A549 (cell line): ENCODE data around the gene UROC1. TPM values are rescaled to one million over a fixed set of nuclear protein-coding genes. Genes with fewer than 3 reads are reported as not detected.

Source experiments
- ATAC-seq, 2 experiments: fragments of 200-7000 bp in 1 of 2; fragments of >200 bp in 1 of 2; cut with Nextera tagmentation in 1 of 2; cut with Tn5 transposase in 1 of 2; 3 replicates each; pipeline versions ENCODE4 v1.8.0 to v1.9.1; 2018 to 2020; ENCODE audit warnings: mild to moderate bottlenecking in 1 of 2, moderate library complexity in 1 of 2
- CTCF ChIA-PET: fragments of 300-600 bp; sonication (Branson Sonifier 250); formaldehyde crosslinking; extraction: SDS; loops from one replicate; lab custom pipeline; 2021; ENCODE audit warnings: antibody characterized with exemption, inconsistent platforms; lab: Yijun Ruan, JAX
- POLR2A ChIA-PET: fragments of 350-600 bp; formaldehyde crosslinking; extraction: SDS; loops from one replicate; lab custom pipeline; 2021; ENCODE audit warnings: antibody characterized with exemption, inconsistent platforms; lab: Yijun Ruan, JAX
- DNase-seq, 2 experiments: peaks; one replicate each; pipeline versions ENCODE4 v3.0.0 to v3.0.0-alpha.2; 2011 to 2016; ENCODE audit warnings: low read depth in 1 of 2, low spot score in 1 of 2
- FAIRE-seq: peaks from 2 replicates; lab custom pipeline; 2011; peaks lifted over from hg19 to GRCh38; lab: Jason Lieb, UNC
- H3K27ac ChIP-seq, 2 experiments: fragments of >200 bp; sonication (Bioruptor Twin); formaldehyde crosslinking; 3 replicates each; pipeline ENCODE4 v1.5.1; 2016 to 2017
- H3K4me1 ChIP-seq: fragments of >200 bp; sonication (Bioruptor Twin); formaldehyde crosslinking; 3 replicates; pipeline ENCODE4 v1.6.1; 2016
- H3K4me2 ChIP-seq: fragments of >200 bp; sonication (Bioruptor Twin); formaldehyde crosslinking; 3 replicates; pipeline ENCODE4 v1.6.1; 2016
- H3K4me3 ChIP-seq: fragments of >200 bp; sonication (Bioruptor Twin); formaldehyde crosslinking; 3 replicates; pipeline ENCODE4 v1.5.1; 2016
- H3K9me3 ChIP-seq: fragments of >200 bp; sonication (Bioruptor Twin); formaldehyde crosslinking; 3 replicates; pipeline ENCODE4 v1.6.1; 2016
- CBX2 ChIP-seq: fragments of 200-600 bp; sonication (generic); IDR thresholded peaks from 2 replicates; pipeline ENCODE4 v1.6.1; 2016; ENCODE audit warnings: low read depth, mild to moderate bottlenecking, borderline replicate concordance
- EP300 ChIP-seq, 2 experiments: fragments of >200 bp; sonication (Bioruptor Twin); formaldehyde crosslinking; IDR thresholded peaks; 2 replicates in 1 of 2; 3 replicates in 1 of 2; pipeline ENCODE4 v1.6.1; 2016 to 2017
- FOSL2 ChIP-seq, 2 experiments: fragments of 450-650 bp in 1 of 2; fragments of >200 bp in 1 of 2; sonication (Bioruptor Twin) in 1 of 2; formaldehyde crosslinking; IDR thresholded peaks; 2 replicates each; pipeline versions ENCODE4 v1.5.0 to v1.6.1; 2016 to 2020; ENCODE audit warnings: mild to moderate bottlenecking in 1 of 2, moderate library complexity in 1 of 2
- FOXS1 ChIP-seq: fragments of 250-450 bp; sonication (Bioruptor Pico); IDR thresholded peaks from 2 replicates; pipeline ENCODE4 v1.5.0; 2020; ENCODE audit warnings: mild to moderate bottlenecking, moderate library complexity
- HDAC2 ChIP-seq: fragments of 200-600 bp; sonication (generic); IDR thresholded peaks from 2 replicates; pipeline ENCODE4 v1.6.1; 2016
- HOXA7 ChIP-seq: fragments of 250-450 bp; sonication (Bioruptor Pico); IDR thresholded peaks from 2 replicates; pipeline ENCODE4 v1.5.0; 2020; ENCODE audit warnings: mild to moderate bottlenecking, moderate library complexity
- HOXB13 ChIP-seq: fragments of 250-450 bp; sonication (Bioruptor Pico); IDR thresholded peaks from 2 replicates; pipeline ENCODE4 v1.5.0; 2020; ENCODE audit warnings: low read depth, mild to moderate bottlenecking, moderate library complexity
- JUN ChIP-seq, 2 experiments: fragments of >200 bp; sonication (Bioruptor Twin); formaldehyde crosslinking; IDR thresholded peaks; 2 replicates in 1 of 2; 3 replicates in 1 of 2; pipeline ENCODE4 v1.6.1; 2016 to 2017
- MAZ ChIP-seq: fragments of 150-350 bp; IDR thresholded peaks from 2 replicates; pipeline ENCODE4 v1.6.1; 2014; ENCODE audit warnings: antibody characterized with exemption, low read depth, low read length, borderline replicate concordance
- NR3C1 ChIP-seq: fragments of >200 bp; sonication (Bioruptor Twin); formaldehyde crosslinking; IDR thresholded peaks from 3 replicates; pipeline ENCODE4 v1.6.1; 2017
- PHF8 ChIP-seq: fragments of 200-600 bp; sonication (generic); IDR thresholded peaks from 2 replicates; pipeline ENCODE4 v1.6.1; 2016; ENCODE audit warnings: low read depth, mild to moderate bottlenecking, antibody characterized with exemption, moderate library complexity, borderline replicate concordance
- RNF2 ChIP-seq: fragments of 200-600 bp; sonication (generic); IDR thresholded peaks from 2 replicates; pipeline ENCODE4 v1.6.1; 2016; ENCODE audit warnings: low read depth, mild to moderate bottlenecking, antibody characterized with exemption, moderate library complexity, borderline replicate concordance
- TFCP2L1 ChIP-seq: fragments of 250-450 bp; sonication (Bioruptor Pico); IDR thresholded peaks from 2 replicates; pipeline ENCODE4 v1.5.0; 2021; ENCODE audit warnings: mild to moderate bottlenecking
- TP53 ChIP-seq: fragments of 250-450 bp; sonication (Bioruptor Pico); IDR thresholded peaks from 2 replicates; pipeline ENCODE4 v1.5.0; 2021; ENCODE audit warnings: mild to moderate bottlenecking, moderate library complexity
- ZNF302 ChIP-seq: fragments of 250-450 bp; sonication (Bioruptor Pico); IDR thresholded peaks from 2 replicates; pipeline ENCODE4 v1.9.0; 2021; ENCODE audit warnings: inconsistent platforms, mild to moderate bottlenecking, moderate library complexity
- WGBS: methylation state at CpG from one replicate; pipeline ENCODE4 v1.1.6; 2017; ENCODE audit errors: missing lambda C conversion rate; 5-methylcytosine and 5-hydroxymethylcytosine counted together
- polyA plus RNA-seq, 4 experiments: library from polyadenylated mRNA; depleted of rRNA in 3 of 4; stranded (reverse); fragments of >200 nt; fragmentation: RNase III in 1 of 4; extraction: RNeasy Plus Mini Kit Qiagen cat#74134 plus additional on column Dnase treatment in 1 of 4; gene quantifications; 2 replicates in 3 of 4; 3 replicates in 1 of 4; pipeline ENCODE4 v1.2.3, GENCODE V29; 2011 to 2017
- TF ChIP-seq, protein P1 (sequence below): IDR thresholded peaks from 2 replicates; pipeline ENCODE4 v1.6.1; 2012
- TF ChIP-seq, protein P2 (sequence below): IDR thresholded peaks from 2 replicates; pipeline ENCODE4 v1.6.1; 2012; ENCODE audit warnings: low read depth, borderline replicate concordance
- TF ChIP-seq, protein P3 (sequence below): fragments of 450-650 bp; IDR thresholded peaks from 2 replicates; pipeline ENCODE4 v1.6.1; 2014; ENCODE audit warnings: antibody characterized with exemption
- TF ChIP-seq, protein P4 (sequence below): fragments of 150-350 bp; IDR thresholded peaks from 2 replicates; pipeline ENCODE4 v1.6.1; 2014; ENCODE audit warnings: low read depth, mild to moderate bottlenecking, low read length
- TF ChIP-seq, protein P5 (sequence below): fragments of 200-600 bp; sonication (generic); IDR thresholded peaks from 2 replicates; pipeline ENCODE4 v1.6.1; 2016; ENCODE audit warnings: antibody characterized with exemption, mild to moderate bottlenecking, moderate library complexity

The UROC1 gene
- polyA plus RNA-seq, 2 of the 4 experiments (the other 2 are of a cell fraction): not detected

DNA sequence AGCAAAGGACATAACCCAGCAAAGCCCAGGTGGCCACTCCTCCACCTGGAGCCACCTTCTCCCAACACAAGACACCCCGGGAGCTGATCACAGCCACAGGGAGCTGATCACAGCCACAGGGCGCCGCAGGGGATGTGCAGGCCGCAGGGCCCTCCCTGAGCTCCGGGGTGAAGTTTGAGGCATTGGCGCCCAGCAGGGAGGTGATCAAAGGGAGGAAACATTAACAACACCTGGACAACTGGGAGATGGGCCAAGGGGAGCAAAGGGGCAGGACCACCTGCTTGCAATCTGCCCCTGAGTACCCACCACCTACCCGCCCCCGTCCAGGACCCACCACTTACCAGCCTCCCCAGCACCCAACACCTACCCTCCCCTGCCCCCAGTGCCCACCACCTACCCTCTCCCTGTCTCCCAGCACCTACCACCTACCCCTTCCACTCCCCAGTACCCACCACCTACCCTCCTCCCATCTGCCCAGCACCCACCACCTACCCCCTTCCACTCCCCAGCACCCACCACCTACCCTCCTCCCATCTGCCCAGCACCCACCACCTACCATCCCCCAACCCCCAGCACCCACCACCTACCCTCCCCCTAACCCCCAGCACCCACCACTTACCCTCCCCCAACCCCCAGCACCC, 2.4 kb downstream of the UROC1 start:
- no peak for ATAC-seq
- FAIRE-seq: no peak
- ChIA-PET CTCF (no interaction called here), POLR2A (no interaction called here)
- Histone ChIP-seq H3K4me3 (no peak overlapping the region), H3K27ac (no peak overlapping the region), H3K4me1 (no peaks in the 10 kb centered on the region), H3K9me3 (no peaks in the 10 kb centered on the region), H3K4me2 (no peak overlapping the region)
- no peak for TF ChIP-seq TFCP2L1
- no peak for TF ChIP-seq TP53
- TF ChIP-seq FOXS1 (CRISPR knock-in tag): no peak
- no peak for TF ChIP-seq NR3C1
- no peak for TF ChIP-seq JUN (IDR thresholded peaks at IDR 0.05)
- TF ChIP-seq, protein P1, sequence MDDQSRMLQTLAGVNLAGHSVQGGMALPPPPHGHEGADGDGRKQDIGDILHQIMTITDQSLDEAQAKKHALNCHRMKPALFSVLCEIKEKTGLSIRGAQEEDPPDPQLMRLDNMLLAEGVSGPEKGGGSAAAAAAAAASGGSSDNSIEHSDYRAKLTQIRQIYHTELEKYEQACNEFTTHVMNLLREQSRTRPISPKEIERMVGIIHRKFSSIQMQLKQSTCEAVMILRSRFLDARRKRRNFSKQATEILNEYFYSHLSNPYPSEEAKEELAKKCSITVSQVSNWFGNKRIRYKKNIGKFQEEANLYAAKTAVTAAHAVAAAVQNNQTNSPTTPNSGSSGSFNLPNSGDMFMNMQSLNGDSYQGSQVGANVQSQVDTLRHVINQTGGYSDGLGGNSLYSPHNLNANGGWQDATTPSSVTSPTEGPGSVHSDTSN: no peak
- no peak for TF ChIP-seq MAZ
- TF ChIP-seq, protein P2, sequence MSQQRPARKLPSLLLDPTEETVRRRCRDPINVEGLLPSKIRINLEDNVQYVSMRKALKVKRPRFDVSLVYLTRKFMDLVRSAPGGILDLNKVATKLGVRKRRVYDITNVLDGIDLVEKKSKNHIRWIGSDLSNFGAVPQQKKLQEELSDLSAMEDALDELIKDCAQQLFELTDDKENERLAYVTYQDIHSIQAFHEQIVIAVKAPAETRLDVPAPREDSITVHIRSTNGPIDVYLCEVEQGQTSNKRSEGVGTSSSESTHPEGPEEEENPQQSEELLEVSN: no peak
- TF ChIP-seq, protein P3, sequence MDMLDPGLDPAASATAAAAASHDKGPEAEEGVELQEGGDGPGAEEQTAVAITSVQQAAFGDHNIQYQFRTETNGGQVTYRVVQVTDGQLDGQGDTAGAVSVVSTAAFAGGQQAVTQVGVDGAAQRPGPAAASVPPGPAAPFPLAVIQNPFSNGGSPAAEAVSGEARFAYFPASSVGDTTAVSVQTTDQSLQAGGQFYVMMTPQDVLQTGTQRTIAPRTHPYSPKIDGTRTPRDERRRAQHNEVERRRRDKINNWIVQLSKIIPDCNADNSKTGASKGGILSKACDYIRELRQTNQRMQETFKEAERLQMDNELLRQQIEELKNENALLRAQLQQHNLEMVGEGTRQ: no peak
- no peak for TF ChIP-seq HDAC2
- no peak for TF ChIP-seq PHF8
- TF ChIP-seq, protein P4, sequence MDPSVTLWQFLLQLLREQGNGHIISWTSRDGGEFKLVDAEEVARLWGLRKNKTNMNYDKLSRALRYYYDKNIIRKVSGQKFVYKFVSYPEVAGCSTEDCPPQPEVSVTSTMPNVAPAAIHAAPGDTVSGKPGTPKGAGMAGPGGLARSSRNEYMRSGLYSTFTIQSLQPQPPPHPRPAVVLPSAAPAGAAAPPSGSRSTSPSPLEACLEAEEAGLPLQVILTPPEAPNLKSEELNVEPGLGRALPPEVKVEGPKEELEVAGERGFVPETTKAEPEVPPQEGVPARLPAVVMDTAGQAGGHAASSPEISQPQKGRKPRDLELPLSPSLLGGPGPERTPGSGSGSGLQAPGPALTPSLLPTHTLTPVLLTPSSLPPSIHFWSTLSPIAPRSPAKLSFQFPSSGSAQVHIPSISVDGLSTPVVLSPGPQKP: no peak
- no peak for TF ChIP-seq ZNF302 (CRISPR knock-in tag)
- TF ChIP-seq FOSL2 (IDR thresholded peaks at IDR 0.05): no peak
- TF ChIP-seq FOSL2 (CRISPR knock-in tag; IDR thresholded peaks at IDR 0.05): no peak
- no peak for TF ChIP-seq CBX2
- TF ChIP-seq, protein P5, sequence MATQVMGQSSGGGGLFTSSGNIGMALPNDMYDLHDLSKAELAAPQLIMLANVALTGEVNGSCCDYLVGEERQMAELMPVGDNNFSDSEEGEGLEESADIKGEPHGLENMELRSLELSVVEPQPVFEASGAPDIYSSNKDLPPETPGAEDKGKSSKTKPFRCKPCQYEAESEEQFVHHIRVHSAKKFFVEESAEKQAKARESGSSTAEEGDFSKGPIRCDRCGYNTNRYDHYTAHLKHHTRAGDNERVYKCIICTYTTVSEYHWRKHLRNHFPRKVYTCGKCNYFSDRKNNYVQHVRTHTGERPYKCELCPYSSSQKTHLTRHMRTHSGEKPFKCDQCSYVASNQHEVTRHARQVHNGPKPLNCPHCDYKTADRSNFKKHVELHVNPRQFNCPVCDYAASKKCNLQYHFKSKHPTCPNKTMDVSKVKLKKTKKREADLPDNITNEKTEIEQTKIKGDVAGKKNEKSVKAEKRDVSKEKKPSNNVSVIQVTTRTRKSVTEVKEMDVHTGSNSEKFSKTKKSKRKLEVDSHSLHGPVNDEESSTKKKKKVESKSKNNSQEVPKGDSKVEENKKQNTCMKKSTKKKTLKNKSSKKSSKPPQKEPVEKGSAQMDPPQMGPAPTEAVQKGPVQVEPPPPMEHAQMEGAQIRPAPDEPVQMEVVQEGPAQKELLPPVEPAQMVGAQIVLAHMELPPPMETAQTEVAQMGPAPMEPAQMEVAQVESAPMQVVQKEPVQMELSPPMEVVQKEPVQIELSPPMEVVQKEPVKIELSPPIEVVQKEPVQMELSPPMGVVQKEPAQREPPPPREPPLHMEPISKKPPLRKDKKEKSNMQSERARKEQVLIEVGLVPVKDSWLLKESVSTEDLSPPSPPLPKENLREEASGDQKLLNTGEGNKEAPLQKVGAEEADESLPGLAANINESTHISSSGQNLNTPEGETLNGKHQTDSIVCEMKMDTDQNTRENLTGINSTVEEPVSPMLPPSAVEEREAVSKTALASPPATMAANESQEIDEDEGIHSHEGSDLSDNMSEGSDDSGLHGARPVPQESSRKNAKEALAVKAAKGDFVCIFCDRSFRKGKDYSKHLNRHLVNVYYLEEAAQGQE: no peak
- WGBS: no CpG with 5 or more reads among the region's 8 CpGs
- no peak for DNase-seq

DNA sequence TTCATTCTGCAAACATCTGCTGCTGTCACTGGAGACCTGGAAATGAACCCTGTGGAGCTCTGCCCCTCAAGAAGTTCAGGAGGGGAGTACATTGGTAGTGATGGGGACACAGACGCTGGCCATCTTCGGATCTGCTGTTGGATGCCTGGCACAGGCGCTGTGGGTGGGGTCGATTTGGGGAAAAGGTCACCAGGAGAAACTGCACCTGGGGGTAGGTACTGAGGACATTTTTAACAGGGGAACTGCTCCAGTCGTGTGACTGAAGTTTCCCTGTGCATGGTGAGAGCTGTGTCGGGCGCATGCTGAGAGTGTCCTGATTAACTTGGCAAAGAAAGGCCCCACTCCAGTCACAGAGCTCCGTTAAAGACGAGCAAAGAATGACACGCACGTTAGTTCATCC, 3.4 kb downstream of the UROC1 start:
- DNase-seq: no peak
- ChIA-PET CTCF (interaction anchor here (3.4 kb wide), 1 partner anchor 8 kb away, joined by 14 read pairs; no protein-coding TSS in a partner anchor), POLR2A (no interaction called here)
- Histone ChIP-seq H3K9me3 (no peaks in the 10 kb centered on the region), H3K4me3 (no peak overlapping the region), H3K4me1 (no peaks in the 10 kb centered on the region), H3K4me2 (no peak overlapping the region), H3K27ac (no peak overlapping the region)
- no peak for FAIRE-seq
- ATAC-seq: no peak
- no peak for TF ChIP-seq HOXB13 (CRISPR knock-in tag)
- no peak for TF ChIP-seq PHF8
- no peak for TF ChIP-seq HOXA7 (CRISPR knock-in tag)
- TF ChIP-seq RNF2: no peak
- no peak for TF ChIP-seq EP300 (IDR thresholded peaks at IDR 0.05)
- WGBS: 66% methylated on average over 9 of the region's 11 CpGs
